OCI-LY3 (cell line): ENCODE results near the gene EGF.

Source experiments
- EZH2phosphoT487 ChIP-seq: fragments of 200-600 bp; shearing (Covaris generic); IDR thresholded peaks from 2 replicates; pipeline ENCODE4 v1.6.1; 2018; ENCODE audit warnings: antibody characterized with exemption, mixed run types, low read depth
- TF ChIP-seq, protein P1 (sequence below): fragments of 200-600, 300-600 bp; sonication (generic); IDR thresholded peaks from 2 replicates; pipeline ENCODE4 v1.5.1; 2014; ENCODE audit warnings: antibody characterized with exemption, low read length, low read depth

DNA sequence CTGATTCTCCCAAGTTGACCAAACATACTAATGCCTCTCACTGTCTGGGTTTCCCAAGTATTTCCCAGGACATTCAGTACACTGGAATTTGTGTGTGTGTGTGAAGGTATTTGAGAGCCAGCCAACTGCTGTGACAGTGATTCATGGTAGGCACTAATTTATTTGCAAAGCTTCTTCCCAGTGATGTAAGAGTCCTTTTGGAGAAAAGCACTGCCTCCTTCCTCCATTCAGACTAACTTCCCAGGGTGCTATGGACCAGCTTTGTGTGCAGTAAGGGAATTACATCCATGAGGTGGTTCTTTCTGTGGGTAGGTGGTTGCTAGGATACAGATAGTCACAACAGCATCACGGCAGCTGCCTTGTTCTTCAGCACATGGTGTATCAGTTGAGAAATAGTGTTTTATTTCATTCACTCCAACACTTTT lies 8.7 kb downstream of the EGF start:
- TF ChIP-seq, protein P1, sequence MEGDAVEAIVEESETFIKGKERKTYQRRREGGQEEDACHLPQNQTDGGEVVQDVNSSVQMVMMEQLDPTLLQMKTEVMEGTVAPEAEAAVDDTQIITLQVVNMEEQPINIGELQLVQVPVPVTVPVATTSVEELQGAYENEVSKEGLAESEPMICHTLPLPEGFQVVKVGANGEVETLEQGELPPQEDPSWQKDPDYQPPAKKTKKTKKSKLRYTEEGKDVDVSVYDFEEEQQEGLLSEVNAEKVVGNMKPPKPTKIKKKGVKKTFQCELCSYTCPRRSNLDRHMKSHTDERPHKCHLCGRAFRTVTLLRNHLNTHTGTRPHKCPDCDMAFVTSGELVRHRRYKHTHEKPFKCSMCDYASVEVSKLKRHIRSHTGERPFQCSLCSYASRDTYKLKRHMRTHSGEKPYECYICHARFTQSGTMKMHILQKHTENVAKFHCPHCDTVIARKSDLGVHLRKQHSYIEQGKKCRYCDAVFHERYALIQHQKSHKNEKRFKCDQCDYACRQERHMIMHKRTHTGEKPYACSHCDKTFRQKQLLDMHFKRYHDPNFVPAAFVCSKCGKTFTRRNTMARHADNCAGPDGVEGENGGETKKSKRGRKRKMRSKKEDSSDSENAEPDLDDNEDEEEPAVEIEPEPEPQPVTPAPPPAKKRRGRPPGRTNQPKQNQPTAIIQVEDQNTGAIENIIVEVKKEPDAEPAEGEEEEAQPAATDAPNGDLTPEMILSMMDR = no peak
- no peak for TF ChIP-seq EZH2phosphoT487
